SK-N-SH (cell line): ENCODE results near the gene ZNF628. TPM values are rescaled to one million over a fixed set of nuclear protein-coding genes. Genes with fewer than 3 reads are reported as not detected.

Experiments used
- CTCF ChIA-PET: fragments of 300-600, 350-600 bp; formaldehyde crosslinking; extraction: SDS; loops from one replicate; lab custom pipeline; 2021; lab: Yijun Ruan, JAX
- POLR2A ChIA-PET: fragments of 350-600 bp; sonication (Branson Sonifier 250); formaldehyde crosslinking; extraction: SDS; loops from one replicate; lab custom pipeline; 2020; ENCODE audit warnings: antibody characterized with exemption, inconsistent platforms; lab: Yijun Ruan, JAX
- DNase-seq: peaks from one replicate; pipeline ENCODE4 v3.0.0; 2012
- H2AFZ ChIP-seq: fragments of 200-600 bp; sonication (generic); 2 replicates; pipeline ENCODE4 v1.8.1; 2016; ENCODE audit warnings: antibody characterized with exemption, mild to moderate bottlenecking, low read depth
- H3F3A ChIP-seq: fragments of 200-600 bp; sonication (generic); replicated peaks from 2 replicates; pipeline ENCODE3; 2016; ENCODE audit warnings: antibody characterized with exemption, mild to moderate bottlenecking; ENCODE audit not compliant: insufficient read depth
- H3K27ac ChIP-seq, 2 experiments: fragments of 200-500 bp in 1 of 2; fragments of 200-600 bp in 1 of 2; sonication (Bioruptor generic) in 1 of 2; sonication (generic), shearing (Covaris generic) in 1 of 2; 2 replicates each; pipeline versions ENCODE4 v1.5.1 to v1.6.1; 2014 to 2016; ENCODE audit warnings: low read depth in 2 of 2, inconsistent platforms in 1 of 2, low read length in 1 of 2, mild to moderate bottlenecking in 1 of 2, mixed read lengths in 1 of 2
- H3K27me3 ChIP-seq: fragments of 200-600 bp; sonication (generic), shearing (Covaris generic); 2 replicates; pipeline ENCODE4 v1.6.1; 2016; ENCODE audit warnings: mixed run types; ENCODE audit not compliant: insufficient read depth
- H3K36me3 ChIP-seq, 2 experiments: fragments of 200-500 bp in 1 of 2; fragments of 200-600 bp in 1 of 2; sonication (Bioruptor generic) in 1 of 2; sonication (generic) in 1 of 2; replicated peaks in 1 of 2; 2 replicates each; pipeline versions ENCODE3 to v1.5.1; 2014 to 2016; ENCODE audit warnings: low read length in 1 of 2, mild to moderate bottlenecking in 1 of 2; ENCODE audit not compliant: insufficient read depth in 2 of 2, control insufficient read depth in 1 of 2
- H3K4me1 ChIP-seq, 2 experiments: fragments of 200-500 bp in 1 of 2; fragments of 200-600 bp in 1 of 2; sonication (Bioruptor generic) in 1 of 2; sonication (generic), shearing (Covaris generic) in 1 of 2; 2 replicates each; pipeline versions ENCODE4 v1.5.1 to v1.6.1; 2014 to 2016; ENCODE audit warnings: low read depth in 1 of 2, low read length in 1 of 2, mixed run types in 1 of 2; ENCODE audit not compliant: insufficient read depth in 2 of 2, control insufficient read depth in 1 of 2
- H3K4me2 ChIP-seq: fragments of 200-600 bp; sonication (generic), shearing (Covaris generic); 2 replicates; pipeline ENCODE4 v1.6.1; 2017; ENCODE audit warnings: mixed run types
- H3K4me3 ChIP-seq, 2 experiments: fragments of 200-500 bp in 1 of 2; fragments of 200-600 bp in 1 of 2; sonication (Bioruptor generic) in 1 of 2; sonication (generic), shearing (Covaris generic) in 1 of 2; 2 replicates each; pipeline versions ENCODE4 v1.5.1 to v1.8.1; 2014 to 2016; ENCODE audit warnings: low read depth in 2 of 2, inconsistent platforms in 1 of 2, low read length in 1 of 2, mild to moderate bottlenecking in 1 of 2, mixed read lengths in 1 of 2, moderate library complexity in 1 of 2
- H3K79me2 ChIP-seq: fragments of 200-600 bp; sonication (generic); 2 replicates; pipeline ENCODE4 v1.8.1; 2017; ENCODE audit warnings: mild to moderate bottlenecking; ENCODE audit not compliant: insufficient read depth
- H3K9ac ChIP-seq: fragments of 200-600 bp; sonication (generic); 2 replicates; pipeline ENCODE4 v1.6.1; 2017; ENCODE audit warnings: mixed run types
- H3K9me2 ChIP-seq: fragments of 200-600 bp; sonication (generic); 2 replicates; pipeline ENCODE4 v1.6.1; 2017; ENCODE audit warnings: mixed run types
- H3K9me3 ChIP-seq: fragments of 200-600 bp; sonication (generic); 2 replicates; pipeline ENCODE4 v1.6.1; 2017; ENCODE audit warnings: mixed run types, mild to moderate bottlenecking, moderate library complexity
- H4K20me1 ChIP-seq: fragments of 200-600 bp; sonication (generic); 2 replicates; pipeline ENCODE4 v1.6.1; 2017; ENCODE audit warnings: mild to moderate bottlenecking, mixed run types; ENCODE audit not compliant: insufficient read depth
- EP300 ChIP-seq, 2 experiments: IDR thresholded peaks; 2 replicates each; pipeline versions ENCODE4 v1.4.0 to v1.6.1; 2012; ENCODE audit warnings: borderline replicate concordance in 1 of 2, low read depth in 1 of 2, low read length in 1 of 2
- EZH2phosphoT487 ChIP-seq: fragments of 200-600 bp; sonication (generic); IDR thresholded peaks from 2 replicates; pipeline ENCODE4 v1.6.1; 2017; ENCODE audit warnings: low read depth, mixed run types, mild to moderate bottlenecking, antibody characterized with exemption, moderate library complexity, borderline replicate concordance
- FOSL2 ChIP-seq: IDR thresholded peaks from 2 replicates; pipeline ENCODE4 v1.4.0; 2012; ENCODE audit warnings: low read depth, mild to moderate bottlenecking, moderate library complexity, borderline replicate concordance
- FOXM1 ChIP-seq: IDR thresholded peaks from 2 replicates; pipeline ENCODE4 v1.4.0; 2012; ENCODE audit warnings: low read depth, mild to moderate bottlenecking
- IRF3 ChIP-seq: fragments of 150-350 bp; IDR thresholded peaks from 2 replicates; pipeline ENCODE4 v1.6.1; 2016; ENCODE audit warnings: mild to moderate bottlenecking, low read depth, low read length
- MEF2A ChIP-seq: IDR thresholded peaks from 2 replicates; pipeline ENCODE4 v1.4.0; 2012; ENCODE audit warnings: low read depth, borderline replicate concordance
- NFIC ChIP-seq: IDR thresholded peaks from 2 replicates; pipeline ENCODE4 v1.4.0; 2012; ENCODE audit warnings: borderline replicate concordance
- POLR2AphosphoS5 ChIP-seq: IDR thresholded peaks from 2 replicates; pipeline ENCODE4 v1.6.1; 2012; ENCODE audit warnings: low read depth, low read length
- RAD21 ChIP-seq: IDR thresholded peaks from 2 replicates; pipeline ENCODE4 v1.6.1; 2012; ENCODE audit warnings: mild to moderate bottlenecking, low read length
- SIN3A ChIP-seq: IDR thresholded peaks from 2 replicates; pipeline ENCODE4 v1.6.1; 2012; ENCODE audit warnings: low read depth, mild to moderate bottlenecking, low read length, moderate library complexity, borderline replicate concordance
- TAF1 ChIP-seq: IDR thresholded peaks from 2 replicates; pipeline ENCODE4 v1.6.1; 2012; ENCODE audit warnings: low read depth, mild to moderate bottlenecking, low read length, moderate library complexity, borderline replicate concordance
- TCF12 ChIP-seq: IDR thresholded peaks from 2 replicates; pipeline ENCODE4 v1.4.0; 2012
- TEAD4 ChIP-seq: IDR thresholded peaks from 2 replicates; pipeline ENCODE4 v1.4.0; 2012; ENCODE audit warnings: mild to moderate bottlenecking, borderline replicate concordance; ENCODE audit not compliant: insufficient read depth
- USF1 ChIP-seq: IDR thresholded peaks from 2 replicates; pipeline ENCODE4 v1.4.0; 2012; ENCODE audit warnings: low read depth, borderline replicate concordance
- USF2 ChIP-seq: fragments of 150-350 bp; IDR thresholded peaks from 2 replicates; pipeline ENCODE4 v1.6.1; 2017; ENCODE audit warnings: antibody characterized with exemption, low read length, low read depth, borderline replicate concordance
- WGBS: methylation state at CpG from one replicate; pipeline ENCODE4 v1.1.6; 2017; ENCODE audit warnings: low lambda C conversion rate; 5-methylcytosine and 5-hydroxymethylcytosine counted together
- polyA plus RNA-seq, 3 experiments: library from polyadenylated mRNA; depleted of rRNA; stranded (reverse); fragments of >200 nt; gene quantifications; 2 replicates each; pipeline ENCODE4 v1.2.3, GENCODE V29; 2012
- TF ChIP-seq, protein P1 (sequence below): fragments of 200-600 bp; sonication (generic); IDR thresholded peaks from 2 replicates; pipeline ENCODE4 v1.6.1; 2017; ENCODE audit warnings: antibody characterized with exemption, mild to moderate bottlenecking, moderate library complexity

The ZNF628 gene
- polyA plus RNA-seq, 1 of the 3 experiments (the other 2 are of a cell fraction): 1.6 TPM

- peaks cover 5 to 6% of the 10 kb centered on the region in 2 experiments; a peak in 2 of 4 replicates for H3K4me1 ChIP-seq
- H2AFZ ChIP-seq: no peak overlapping the region
- no peak overlapping the region for H3K4me2 ChIP-seq
- no peaks in the 10 kb centered on the region for H3K79me2 ChIP-seq
- POLR2A ChIA-PET: no interaction called here
- H3K9ac ChIP-seq: no peak overlapping the region
- WGBS: 89% methylated on average over 12 of the region's 13 CpGs
- TF ChIP-seq EZH2phosphoT487 (no peak), NFIC (no peak), FOXM1 (no peak), IRF3 (no peak), EP300 (IDR thresholded peaks at IDR 0.05; ENCODE audit: borderline replicate concordance in 1 of 2, low read depth in 1 of 2, low read length in 1 of 2) (no peak), FOSL2 (no peak), USF2 (no peak), TEAD4 (no peak), USF1 (no peak), MEF2A (no peak), SIN3A (no peak), RAD21 (no peak), POLR2AphosphoS5 (no peak), TAF1 (no peak), TCF12 (no peak)
- TF ChIP-seq, protein P1, sequence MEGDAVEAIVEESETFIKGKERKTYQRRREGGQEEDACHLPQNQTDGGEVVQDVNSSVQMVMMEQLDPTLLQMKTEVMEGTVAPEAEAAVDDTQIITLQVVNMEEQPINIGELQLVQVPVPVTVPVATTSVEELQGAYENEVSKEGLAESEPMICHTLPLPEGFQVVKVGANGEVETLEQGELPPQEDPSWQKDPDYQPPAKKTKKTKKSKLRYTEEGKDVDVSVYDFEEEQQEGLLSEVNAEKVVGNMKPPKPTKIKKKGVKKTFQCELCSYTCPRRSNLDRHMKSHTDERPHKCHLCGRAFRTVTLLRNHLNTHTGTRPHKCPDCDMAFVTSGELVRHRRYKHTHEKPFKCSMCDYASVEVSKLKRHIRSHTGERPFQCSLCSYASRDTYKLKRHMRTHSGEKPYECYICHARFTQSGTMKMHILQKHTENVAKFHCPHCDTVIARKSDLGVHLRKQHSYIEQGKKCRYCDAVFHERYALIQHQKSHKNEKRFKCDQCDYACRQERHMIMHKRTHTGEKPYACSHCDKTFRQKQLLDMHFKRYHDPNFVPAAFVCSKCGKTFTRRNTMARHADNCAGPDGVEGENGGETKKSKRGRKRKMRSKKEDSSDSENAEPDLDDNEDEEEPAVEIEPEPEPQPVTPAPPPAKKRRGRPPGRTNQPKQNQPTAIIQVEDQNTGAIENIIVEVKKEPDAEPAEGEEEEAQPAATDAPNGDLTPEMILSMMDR: no peak
- CTCF ChIA-PET: interaction anchor here (1.4 kb wide), 1 partner anchor 33 kb away, joined by 12 read pairs; no protein-coding TSS in a partner anchor
- no peaks in the 10 kb centered on the region for H3K27me3 ChIP-seq
- H3K9me3 ChIP-seq: no peaks in the 10 kb centered on the region
- no peak overlapping the region for H3K4me3 ChIP-seq
- H3K27ac ChIP-seq: no peak overlapping the region
- no peaks in the 10 kb centered on the region for H4K20me1 ChIP-seq
- peaks cover 17% of the 10 kb centered on the region for H3F3A ChIP-seq
- no peaks in the 10 kb centered on the region for H3K9me2 ChIP-seq
- DNase-seq: no peak
- no peaks in the 10 kb centered on the region for H3K36me3 ChIP-seq
Observed at GRCh38 chr19:55471266-55471665, 5.2 kb upstream of the ZNF628 start.
